CD4-positive, alpha-beta T cell treated with Interleukin-4 for 4 hours (primary cell): ENCODE results near the gene NAA60.
A peak's percentile ranks its signal among the peaks of the same experiment; 100 is the strongest.
"Not testable (repeated sequence)": the region's sequence is repeated elsewhere in the genome, so short reads cannot be mapped to it uniquely, and the experiment has no call there.

Experiments used
- DNase-seq: peaks from one replicate; pipeline ENCODE4 v3.0.0-alpha.2; 2020

NAA60 gene

GRCh38 chr16:3484318-3485096 is 41.0 kb downstream of the NAA60 start:
- no peak for DNase-seq

GRCh38 chr16:3485097-3485745 is 41.7 kb downstream of the NAA60 start:
- DNase-seq: no peak

- no peak for DNase-seq
Observed at GRCh38 chr16:3485821-3486505, 42.5 kb downstream of the NAA60 start.

GRCh38 chr16:3486506-3487215 is 43.2 kb downstream of the NAA60 start:
- no peak for DNase-seq

GRCh38 chr16:3487521-3488410 is 44.3 kb downstream of the NAA60 start:
- no peak for DNase-seq

- DNase-seq: no peak
Observed at GRCh38 chr16:3488801-3489200, 45.3 kb downstream of the NAA60 start.

GRCh38 chr16:3490911-3491629 is 47.6 kb downstream of the NAA60 start:
- no peak for DNase-seq

GRCh38 chr16:3492356-3492755 is 48.9 kb downstream of the NAA60 start:
- DNase-seq: no peak

- DNase-seq: no peak
Observed at GRCh38 chr16:3494386-3494973, 51.0 kb downstream of the NAA60 start.

- DNase-seq: no peak
Observed at GRCh38 chr16:3495176-3495575, 51.7 kb downstream of the NAA60 start, which contains the start of gene C16orf90. TSS of gene C16orf90 (minus strand) at chr16:3495489. CDS start at chr16:3495421, 68 bp downstream.

GRCh38 chr16:3496386-3496785 is 52.9 kb downstream of the NAA60 start:
- no peak for DNase-seq

- DNase-seq: no peak
Observed at GRCh38 chr16:3497771-3498170, 54.3 kb downstream of the NAA60 start.

- no peak for DNase-seq
Observed at GRCh38 chr16:3498988-3499387, 55.5 kb downstream of the NAA60 start.

GRCh38 chr16:3501412-3501761 is 57.9 kb downstream of the NAA60 start:
- DNase-seq: not testable (repeated sequence)

- DNase-seq: no peak
Observed at GRCh38 chr16:3501783-3502400, 58.4 kb downstream of the NAA60 start.

- peak; percentile 89 for DNase-seq
Observed at GRCh38 chr16:3503523-3503922, 60.0 kb downstream of the NAA60 start.

GRCh38 chr16:3508736-3509135 is 65.3 kb downstream of the NAA60 start:
- DNase-seq: peak; percentile 30

GRCh38 chr16:3509470-3509928 is 66.0 kb downstream of the NAA60 start:
- peak; percentile 87 for DNase-seq

GRCh38 chr16:3510416-3510815 is 66.9 kb downstream of the NAA60 start:
- no peak for DNase-seq
